Stimulated activated CD8-positive, alpha-beta memory T cell treated with anti-CD3 and anti-CD28 coated beads, Interleukin-2, amount 100 ng/mL, for 48 hours (primary cell): ENCODE results near the gene RNF133.
"Not testable (repeated sequence)": the region's sequence is repeated elsewhere in the genome, so short reads cannot be mapped to it uniquely, and the experiment has no call there.

Source experiments
- DNase-seq, 2 donors: peaks; one replicate each; pipeline ENCODE4 v3.0.0-alpha.2; 2020; ENCODE audit warnings: low read depth in 2 of 2

The RNF133 gene

DNA sequence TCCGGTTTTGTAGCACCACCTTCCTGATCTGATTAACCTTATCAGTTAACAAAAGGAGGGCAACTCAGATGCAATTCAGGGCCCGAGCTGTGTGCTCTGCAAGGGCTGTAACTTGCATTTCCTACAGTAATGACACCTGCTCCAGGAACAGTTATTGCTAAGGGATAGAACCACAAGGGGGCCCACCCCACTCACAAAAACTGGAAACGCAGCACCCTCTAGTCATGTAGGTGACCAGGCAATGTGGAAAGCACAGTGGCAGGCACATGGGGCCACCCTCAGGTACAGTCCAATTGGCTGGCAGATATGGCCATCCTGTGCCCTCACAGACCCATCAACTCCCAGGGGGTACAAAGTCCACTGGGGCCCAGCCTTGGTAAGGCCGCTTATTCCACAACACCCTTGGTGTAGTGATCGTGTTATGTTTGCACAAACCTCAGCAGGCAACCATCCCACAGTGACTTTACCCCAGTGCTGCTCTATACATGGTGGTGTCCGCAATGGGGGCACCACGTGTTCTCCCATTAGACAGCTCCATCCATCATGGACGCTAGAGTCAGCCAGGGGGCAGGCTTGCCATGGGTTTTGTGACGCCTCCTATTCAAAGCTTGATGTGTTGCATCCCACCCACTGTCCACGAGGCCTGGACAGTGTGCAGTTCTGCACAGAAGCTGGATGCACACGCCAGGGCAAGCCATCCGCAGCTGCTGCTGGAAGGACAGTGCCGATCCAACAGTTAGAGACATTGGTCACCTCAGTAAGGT is 9.4 kb downstream of the RNF133 start:
- DNase-seq: no peak

GRCh38 chr7:122688400-122688998 is 10.4 kb downstream of the RNF133 start:
- DNase-seq: no peak

GRCh38 chr7:122686360-122686878 is 12.5 kb downstream of the RNF133 start:
- DNase-seq: no peak

DNA sequence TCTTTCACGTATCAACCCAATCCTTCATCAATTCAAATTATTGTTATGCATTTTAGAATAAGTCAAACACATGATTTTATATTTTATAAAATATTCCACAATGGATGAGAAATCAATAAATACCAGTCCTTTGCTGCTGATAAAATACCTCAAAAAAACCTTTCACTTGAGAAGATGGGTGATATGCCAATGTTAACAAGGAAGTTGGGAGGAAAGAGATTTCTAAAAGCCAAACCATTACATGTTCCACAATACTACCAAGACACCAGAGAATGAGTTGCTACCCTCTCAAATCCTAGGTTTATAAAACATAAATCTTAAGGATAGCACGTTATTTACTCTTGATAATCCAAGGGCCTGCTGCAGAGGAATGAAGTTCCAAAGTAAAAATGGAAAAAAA is 14.4 kb downstream of the RNF133 start:
- no peak for DNase-seq

GRCh38 chr7:122682815-122683550 is 15.9 kb downstream of the RNF133 start:
- no peak for DNase-seq

DNA sequence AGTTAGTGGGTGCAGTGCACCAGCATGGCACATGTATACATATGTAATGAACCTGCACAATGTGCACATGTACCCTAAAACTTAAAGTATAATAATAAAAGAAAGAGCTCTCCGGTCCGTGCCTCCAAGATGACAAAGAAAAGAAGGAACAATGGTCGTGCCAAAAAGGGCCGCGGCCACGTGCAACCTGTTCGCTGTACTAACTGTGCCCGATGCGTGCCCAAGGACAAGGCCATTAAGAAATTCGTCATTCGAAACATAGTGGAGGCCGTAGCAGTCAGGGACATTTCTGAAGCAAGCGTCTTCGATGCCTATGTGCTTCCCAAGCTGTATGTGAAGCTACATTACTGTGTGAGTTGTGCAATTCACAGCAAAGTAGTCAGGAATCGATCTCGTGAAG is 17.7 kb downstream of the RNF133 start:
- not testable (repeated sequence) for DNase-seq

- DNase-seq: no peak
Observed at GRCh38 chr7:122679813-122680212, 19.1 kb downstream of the RNF133 start.

DNA sequence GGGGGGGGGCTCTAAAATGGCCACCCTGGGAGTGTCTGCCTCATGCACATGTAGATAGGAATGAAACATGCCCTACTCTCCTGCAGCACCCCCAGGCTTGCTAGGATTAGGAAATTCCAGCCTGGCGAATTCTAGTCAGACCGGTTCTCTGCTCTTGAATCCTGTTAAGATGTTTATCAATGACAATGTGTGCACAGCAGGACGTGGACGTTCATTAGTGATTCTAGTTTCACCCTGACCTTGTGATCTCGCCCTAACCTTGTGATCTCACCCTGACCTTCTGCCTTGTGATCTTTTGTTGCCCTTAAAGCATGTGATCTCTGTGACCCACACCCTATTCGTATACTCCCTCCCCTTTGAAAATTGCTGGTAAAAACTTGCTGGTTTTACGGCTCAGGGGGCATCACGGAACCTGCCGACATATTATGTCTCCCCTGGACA is 19.6 kb downstream of the RNF133 start:
- not testable (repeated sequence) for DNase-seq

DNA sequence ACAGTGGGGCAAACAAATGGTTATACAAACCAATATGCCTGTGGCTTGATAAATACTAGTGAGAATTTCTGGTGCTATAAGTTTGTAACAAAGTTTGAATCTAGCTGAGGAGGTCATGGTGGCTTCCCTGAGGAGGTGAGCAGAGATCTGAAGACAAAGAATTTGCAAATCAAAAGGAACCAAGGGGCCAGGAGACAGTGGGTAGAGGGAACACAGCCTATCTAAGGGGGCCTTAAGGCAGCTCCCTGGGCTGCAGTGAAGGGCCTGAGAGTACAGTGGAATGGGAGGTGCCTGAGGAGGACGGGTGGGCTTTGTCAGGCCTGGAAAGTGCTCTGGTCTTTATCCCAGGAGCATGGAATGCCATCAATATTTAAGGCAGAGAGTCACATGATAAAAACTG is 21.8 kb downstream of the RNF133 start:
- DNase-seq: no peak

DNA sequence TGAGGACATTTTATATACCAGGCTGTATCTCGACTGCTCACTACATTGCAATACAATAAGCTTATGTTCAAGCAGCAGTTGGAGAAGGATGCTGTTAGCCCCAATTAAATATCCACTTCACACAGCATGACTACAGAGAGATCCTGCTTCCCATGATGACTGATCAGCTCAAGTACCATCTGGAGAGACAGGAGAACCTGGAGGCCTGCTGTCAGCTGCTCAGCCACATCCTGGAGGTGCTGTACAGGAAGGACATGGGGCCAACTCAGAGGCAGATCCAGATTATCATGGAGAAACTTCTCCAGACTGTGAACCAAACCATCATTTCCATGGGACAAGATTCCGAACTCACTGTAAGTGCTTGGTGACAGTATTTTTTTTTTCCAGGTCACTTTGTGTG is 22.5 kb downstream of the RNF133 start:
- DNase-seq: no peak

GRCh38 chr7:122675621-122676020 is 23.3 kb downstream of the RNF133 start:
- DNase-seq: no peak

GRCh38 chr7:122675011-122675410 is 23.9 kb downstream of the RNF133 start:
- DNase-seq: no peak

GRCh38 chr7:122674502-122674901 is 24.4 kb downstream of the RNF133 start:
- DNase-seq: no peak

DNA sequence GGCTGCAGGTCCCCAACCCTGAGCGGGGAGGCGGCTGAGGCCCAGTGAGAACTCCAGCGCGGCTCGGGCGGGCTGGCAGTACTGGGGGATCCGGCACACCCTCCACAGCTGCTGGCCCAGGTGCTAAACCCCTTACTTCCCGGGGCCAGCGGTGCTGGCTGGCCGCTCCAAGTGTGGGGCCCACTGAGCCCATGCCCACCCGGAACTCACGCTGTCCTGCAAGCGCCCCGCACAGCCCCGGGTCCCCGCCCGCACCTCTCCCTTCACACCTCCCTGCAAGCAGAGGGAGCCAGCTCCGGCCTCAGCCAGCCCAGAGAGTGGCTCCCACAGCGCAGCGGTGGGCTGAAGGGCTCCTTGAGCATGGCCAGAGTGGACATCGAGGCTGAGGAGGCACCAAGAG is 25.0 kb downstream of the RNF133 start:
- DNase-seq: no peak

- no peak for DNase-seq
Observed at GRCh38 chr7:122672536-122672935, 26.4 kb downstream of the RNF133 start.

- DNase-seq: no peak
Observed at GRCh38 chr7:122663733-122664132, 35.2 kb downstream of the RNF133 start.

DNA sequence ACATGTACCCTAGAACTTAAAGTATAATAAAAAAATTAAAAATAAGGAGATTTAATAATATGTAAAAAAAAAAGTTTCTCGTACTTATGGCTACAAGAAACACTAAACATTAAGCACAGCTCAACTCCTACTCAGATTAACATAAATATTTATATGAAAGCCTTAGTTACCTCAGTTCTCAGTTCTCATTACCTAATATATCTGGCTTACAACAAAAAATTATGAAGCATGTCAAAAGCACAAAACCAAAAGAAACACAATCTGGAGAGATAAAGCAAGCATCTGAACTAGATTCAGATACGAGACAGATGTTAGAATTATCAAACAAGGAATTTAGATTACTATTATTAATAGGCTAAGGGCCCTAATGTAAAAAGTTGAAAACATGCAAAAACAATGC is 40.1 kb downstream of the RNF133 start:
- no peak for DNase-seq

GRCh38 chr7:122653685-122654084 is 45.2 kb downstream of the RNF133 start:
- no peak for DNase-seq

- no peak for DNase-seq
Observed at GRCh38 chr7:122652876-122653275, 46.0 kb downstream of the RNF133 start.

GRCh38 chr7:122651451-122651850 is 47.5 kb downstream of the RNF133 start:
- no peak for DNase-seq
